Glutamatergic neuron (in vitro differentiated cells): ENCODE data around the gene CSNK1D. TPM values are rescaled to one million over a fixed set of nuclear protein-coding genes. Genes with fewer than 3 reads are reported as not detected.

ENCODE experiments used
- DNase-seq: peaks from one replicate; pipeline ENCODE4 v3.0.0; 2022
- H3K27ac Mint-ChIP-seq: one replicate; pipeline ENCODE4 v1.8.0; 2020; ENCODE audit warnings: mild to moderate bottlenecking, mixed read lengths, inconsistent platforms; ENCODE audit not compliant: unreplicated experiment
- H3K27me3 Mint-ChIP-seq: one replicate; pipeline ENCODE4 v1.8.0; 2020; ENCODE audit warnings: mild to moderate bottlenecking, moderate library complexity, mixed read lengths, inconsistent platforms; ENCODE audit not compliant: unreplicated experiment
- H3K36me3 Mint-ChIP-seq: one replicate; pipeline ENCODE4 v1.8.0; 2020; ENCODE audit warnings: mild to moderate bottlenecking, mixed read lengths, inconsistent platforms; ENCODE audit not compliant: unreplicated experiment
- H3K4me1 Mint-ChIP-seq: one replicate; pipeline ENCODE4 v1.8.0; 2020; ENCODE audit warnings: mild to moderate bottlenecking, low read depth, mixed read lengths, inconsistent platforms; ENCODE audit not compliant: unreplicated experiment
- H3K4me3 Mint-ChIP-seq: one replicate; pipeline ENCODE4 v1.8.0; 2020; ENCODE audit warnings: mild to moderate bottlenecking, mixed read lengths, inconsistent platforms; ENCODE audit not compliant: unreplicated experiment
- H3K9me3 Mint-ChIP-seq: one replicate; pipeline ENCODE4 v1.8.0; 2020; ENCODE audit warnings: mild to moderate bottlenecking, moderate library complexity, mixed read lengths, inconsistent platforms; ENCODE audit not compliant: unreplicated experiment
- CTCF ChIP-seq: fragments of 200-600 bp; sonication (generic); IDR thresholded peaks from one replicate; pipeline ENCODE4 v1.5.0; 2021; ENCODE audit not compliant: partially characterized antibody, unreplicated experiment
- long read RNA-seq: library from polyadenylated mRNA; unstranded; transcript quantifications from one replicate; pipeline ENCODE4 v2.0.0, GENCODE V29; 2020; ENCODE audit not compliant: unreplicated experiment
- total RNA-seq: library from RNA; stranded (reverse); fragmentation: NEBNext Ultra II Directional; extraction: Animal tissue kit (Norgen Biotek cat#: 25700); gene quantifications from one replicate; pipeline ENCODE4 v1.2.1, GENCODE V29; 2021; ENCODE audit not compliant: unreplicated experiment

CSNK1D gene
- total RNA-seq: 211 TPM
- long read RNA-seq, transcript CSNK1D-202 (9 exons, 3,712 nt): major isoform, 7 of 9 reads
- long read RNA-seq, partial matches to known transcripts: 0 of 9 reads
- long read RNA-seq, other reads (novel, unspliced or antisense): 1 of 9 reads

- Mint-ChIP-seq H3K9me3 (peaks cover 12% of the 10 kb centered on the region), H3K27me3 (peaks cover 5% of the 10 kb centered on the region), H3K4me1 (peaks cover 29% of the 10 kb centered on the region)
These were observed at the start of gene CSNK1D for GRCh38 chr17:82273327-82274133. Gene CSNK1D, minus strand, starts transcription at chr17:82273700. Its CDS starts 319 bp downstream, at chr17:82273381.

GRCh38 chr17:82322526-82323453 lies 49.3 kb upstream of the CSNK1D start:
- DNase-seq: no peak
- Mint-ChIP-seq H3K4me3 (no peak overlapping the region), H3K9me3 (peaks cover 2% of the 10 kb centered on the region), H3K27me3 (peaks cover 2% of the 10 kb centered on the region), H3K27ac (no peak overlapping the region), H3K4me1 (no peaks in the 10 kb centered on the region), H3K36me3 (no peaks in the 10 kb centered on the region)
- TF ChIP-seq CTCF: no peak

More at GRCh38 chr17:82273327-82274133, at the start of gene CSNK1D:
- TF ChIP-seq CTCF: no peak
- DNase-seq: peak; percentile 96
- peaks cover 5% of the 10 kb centered on the region for H3K36me3 Mint-ChIP-seq
- H3K27ac Mint-ChIP-seq: peak within 1 kb of the TSS; percentile 99
- H3K4me3 Mint-ChIP-seq: peak within 1 kb of the TSS; percentile 100

GRCh38 chr17:82321947-82322466 lies 48.5 kb upstream of the CSNK1D start:
- Mint-ChIP-seq H3K36me3 (no peaks in the 10 kb centered on the region), H3K4me1 (no peaks in the 10 kb centered on the region), H3K4me3 (no peak overlapping the region), H3K27ac (no peak overlapping the region), H3K9me3 (peaks cover 2% of the 10 kb centered on the region), H3K27me3 (peaks cover 2% of the 10 kb centered on the region)
- peak; percentile 14 for DNase-seq
- no peak for TF ChIP-seq CTCF

GRCh38 chr17:82320956-82321927 lies 47.7 kb upstream of the CSNK1D start:
- no peaks in the 10 kb centered on the region for H3K4me1 Mint-ChIP-seq
- peak; percentile 85 for TF ChIP-seq CTCF
- no peak overlapping the region for H3K4me3 Mint-ChIP-seq
- no peak overlapping the region for H3K27ac Mint-ChIP-seq
- peaks cover 5% of the 10 kb centered on the region for H3K27me3 Mint-ChIP-seq
- peak; percentile 65 for DNase-seq
- peaks cover 2% of the 10 kb centered on the region for H3K9me3 Mint-ChIP-seq
- no peaks in the 10 kb centered on the region for H3K36me3 Mint-ChIP-seq
